PC-9 (cell line): ENCODE data around the gene FMNL1. TPM values are rescaled to one million over a fixed set of nuclear protein-coding genes. Genes with fewer than 3 reads are reported as not detected.

Experiments used
- BruUV-seq: library from RNA; stranded (reverse); fragments of 400-500 nt; replicated peaks from 2 replicates; lab custom pipeline; 2021; lab: Mats Ljungman, UMichigan
- CTCF ChIA-PET: fragments of 300-600 bp; sonication (Branson Sonifier 250); formaldehyde crosslinking; loops from one replicate; lab custom pipeline; 2022; ENCODE audit warnings: antibody characterized with exemption; lab: Charles Lee
- POLR2A ChIA-PET: fragments of 300-600 bp; sonication (Branson Sonifier 250); formaldehyde crosslinking; loops from one replicate; lab custom pipeline; 2022; ENCODE audit warnings: antibody characterized with exemption; ENCODE audit not compliant: unreplicated experiment; lab: Charles Lee
- DNase-seq, 2 experiments: peaks; one replicate each; pipeline versions ENCODE4 v3.0.0 to v3.0.0-alpha.2; 2015 to 2022; ENCODE audit warnings: mixed read lengths in 1 of 2
- H2AFZ ChIP-seq: fragments of 200-600 bp; sonication (generic); 2 replicates; pipeline ENCODE4 v1.8.1; 2017; ENCODE audit warnings: antibody characterized with exemption
- H3F3A ChIP-seq: fragments of 200-600 bp; sonication (generic); 2 replicates; pipeline ENCODE4 v1.8.1; 2017; ENCODE audit warnings: antibody characterized with exemption, mild to moderate bottlenecking, low read depth; ENCODE audit not compliant: insufficient read depth
- H3K27ac ChIP-seq: fragments of 200-600 bp; sonication (generic); 2 replicates; pipeline ENCODE4 v1.6.1; 2016; ENCODE audit warnings: mixed run types
- H3K27me3 ChIP-seq: fragments of 200-600 bp; sonication (generic); 2 replicates; pipeline ENCODE4 v1.6.1; 2016; ENCODE audit warnings: low read depth, mixed run types; ENCODE audit not compliant: insufficient read depth
- H3K36me3 ChIP-seq: fragments of 200-600 bp; sonication (generic); 2 replicates; pipeline ENCODE4 v1.6.1; 2016; ENCODE audit warnings: low read depth, mixed run types
- H3K4me1 ChIP-seq: fragments of 200-600 bp; sonication (generic); replicated peaks from 2 replicates; pipeline ENCODE4 v1.6.1; 2016; ENCODE audit warnings: mixed run types; ENCODE audit not compliant: insufficient read depth
- H3K4me2 ChIP-seq: fragments of 200-600 bp; sonication (generic); 2 replicates; pipeline ENCODE4 v1.6.1; 2017; ENCODE audit warnings: mixed run types
- H3K4me3 ChIP-seq: fragments of 200-600 bp; sonication (generic); 2 replicates; pipeline ENCODE4 v1.6.1; 2016; ENCODE audit warnings: mixed run types
- H3K79me2 ChIP-seq: fragments of 200-600 bp; sonication (generic); 2 replicates; pipeline ENCODE4 v1.6.1; 2017; ENCODE audit warnings: low read depth, mixed run types
- H3K9me2 ChIP-seq: fragments of 200-600 bp; sonication (generic); 2 replicates; pipeline ENCODE4 v1.8.1; 2017; ENCODE audit warnings: mild to moderate bottlenecking; ENCODE audit not compliant: insufficient read depth
- H3K9me3 ChIP-seq: fragments of 200-600 bp; sonication (generic); 2 replicates; pipeline ENCODE4 v1.8.1; 2016; ENCODE audit warnings: low read depth; ENCODE audit not compliant: insufficient read depth
- H4K20me1 ChIP-seq: fragments of 200-600 bp; sonication (generic); 2 replicates; pipeline ENCODE4 v1.8.1; 2017; ENCODE audit not compliant: insufficient read depth
- CTCF ChIP-seq: fragments of 200-600 bp; sonication (generic); conservative IDR thresholded peaks from 2 replicates; pipeline ENCODE4 v1.6.1; 2017; ENCODE audit warnings: mixed run types, antibody characterized with exemption, mild to moderate bottlenecking, moderate library complexity
- EZH2 ChIP-seq: fragments of 200-600 bp; sonication (generic); IDR thresholded peaks from 2 replicates; pipeline ENCODE4 v1.8.0; 2017; ENCODE audit warnings: antibody characterized with exemption, low read depth
- intact Hi-C: fragments of 100-400 bp; cut with micrococcal nuclease; formaldehyde crosslinking; loops from one replicate; pipeline ENCODE4 v1.10.0; 2022; ENCODE audit not compliant: unreplicated experiment
- total RNA-seq: library from RNA; stranded (reverse); gene quantifications from 2 replicates; pipeline ENCODE4 v1.2.3, GENCODE V29; 2021

Gene FMNL1
- total RNA-seq, 1 experiment from 2014 or later: 12.9 TPM

- POLR2A ChIA-PET: no interaction called here
- Histone ChIP-seq H3F3A (peaks cover 11% of the 10 kb centered on the region; the same call in 1 of the 2 replicates), H3K36me3 (no peaks in the 10 kb centered on the region), H3K4me3 (no peak overlapping the region), H3K27me3 (no peaks in the 10 kb centered on the region), H2AFZ (no peak overlapping the region), H3K79me2 (no peaks in the 10 kb centered on the region), H3K9me3 (no peaks in the 10 kb centered on the region), H4K20me1 (no peaks in the 10 kb centered on the region), H3K9me2 (no peaks in the 10 kb centered on the region), H3K27ac (no peak overlapping the region), H3K4me1 (peaks cover 6% of the 10 kb centered on the region), H3K4me2 (no peak overlapping the region)
- BruUV-seq: no TSS peak
- intact Hi-C loops: no loop called here
- CTCF ChIA-PET: interaction anchor here (0.9 to 1.2 kb wide), 2 partner anchors 17 to 101 kb away, joined by 3 to 17 read pairs; partner anchors contain the start of gene ACBD4
- no peak for TF ChIP-seq EZH2
- DNase-seq: no peak
Observed at GRCh38 chr17:45236282-45236606, 14.6 kb downstream of the FMNL1 start.

- Histone ChIP-seq H3K79me2 (no peaks in the 10 kb centered on the region), H3K9me3 (no peaks in the 10 kb centered on the region), H3K4me3 (no peak overlapping the region), H3K4me2 (no peak overlapping the region), H3K27ac (no peak overlapping the region), H2AFZ (no peak overlapping the region), H4K20me1 (no peaks in the 10 kb centered on the region), H3F3A (peaks cover 9% of the 10 kb centered on the region; the same call in 1 of the 2 replicates), H3K9me2 (no peaks in the 10 kb centered on the region), H3K4me1 (no peaks in the 10 kb centered on the region), H3K27me3 (no peaks in the 10 kb centered on the region), H3K36me3 (no peaks in the 10 kb centered on the region)
- ChIA-PET CTCF (no interaction called here), POLR2A (no interaction called here)
- no peak for DNase-seq
- intact Hi-C loops: no loop called here
- no peak for TF ChIP-seq EZH2
- TF ChIP-seq CTCF: no peak
- BruUV-seq: no TSS peak
Observed at GRCh38 chr17:45237686-45238085, 16.0 kb downstream of the FMNL1 start.

GRCh38 chr17:45238155-45238774 is 16.6 kb downstream of the FMNL1 start:
- Histone ChIP-seq H3F3A (peaks cover 9% of the 10 kb centered on the region; the same call in 1 of the 2 replicates), H3K79me2 (no peaks in the 10 kb centered on the region), H3K4me3 (no peak overlapping the region), H3K9me2 (no peaks in the 10 kb centered on the region), H3K27ac (no peak overlapping the region), H4K20me1 (no peaks in the 10 kb centered on the region), H3K4me1 (no peaks in the 10 kb centered on the region), H3K27me3 (no peaks in the 10 kb centered on the region), H3K9me3 (no peaks in the 10 kb centered on the region), H2AFZ (no peak overlapping the region), H3K36me3 (no peaks in the 10 kb centered on the region), H3K4me2 (no peak overlapping the region)
- TF ChIP-seq EZH2 (no peak), CTCF (no peak)
- CTCF ChIA-PET: no interaction called here
- BruUV-seq: no TSS peak
- POLR2A ChIA-PET: no interaction called here
- no peak for DNase-seq
- intact Hi-C loops: no loop called here
